ENCODE measurements around the gene PPM1D.
"Not testable (repeated sequence)": the region's sequence is repeated elsewhere in the genome, so short reads cannot be mapped to it uniquely, and the experiment has no call there.

Gene PPM1D

GRCh38 chr17:60599620-60600489 lies at the start of gene PPM1D:
Gene PPM1D, plus strand, starts transcription at chr17:60600193. Its CDS starts 222 bp downstream, at chr17:60600415.
- no peak for TF ChIP-seq CTCF (IDR thresholded peaks at IDR 0.05; ENCODE audit: control insufficient read depth, insufficient read depth, low read depth, low read length, missing control alignments)
- peak; percentile 92 for DNase-seq (ENCODE audit: low read depth)
- H3K4me3 ChIP-seq (ENCODE audit: control insufficient read depth, low read depth, low read length), result peak within 1 kb of the TSS; percentile 90

GRCh38 chr17:60552255-60552654 lies 47.7 kb upstream of the PPM1D start:
- not testable (repeated sequence) for H3K4me3 ChIP-seq (ENCODE audit: control insufficient read depth, low read depth, low read length); DNase-seq (ENCODE audit: low read depth)

- no peak overlapping the region for H3K4me3 ChIP-seq (ENCODE audit: control insufficient read depth, low read depth, low read length)
- DNase-seq (ENCODE audit: low read depth), result peak; percentile 87
- TF ChIP-seq CTCF (IDR thresholded peaks at IDR 0.05; ENCODE audit: control insufficient read depth, insufficient read depth, low read depth, low read length, missing control alignments), result no peak
These were observed 45.6 kb upstream of the PPM1D start for GRCh38 chr17:60554377-60554788.

GRCh38 chr17:60555786-60556185 lies 44.2 kb upstream of the PPM1D start:
- no peak for DNase-seq (ENCODE audit: low read depth)
- no peak for TF ChIP-seq CTCF (IDR thresholded peaks at IDR 0.05; ENCODE audit: control insufficient read depth, insufficient read depth, low read depth, low read length, missing control alignments)
- no peak overlapping the region for H3K4me3 ChIP-seq (ENCODE audit: control insufficient read depth, low read depth, low read length)

- H3K4me3 ChIP-seq (ENCODE audit: control insufficient read depth, low read depth, low read length), result no peak overlapping the region
- TF ChIP-seq CTCF (IDR thresholded peaks at IDR 0.05; ENCODE audit: control insufficient read depth, insufficient read depth, low read depth, low read length, missing control alignments), result no peak
- DNase-seq (ENCODE audit: low read depth), result no peak
These were observed 42.2 kb upstream of the PPM1D start for GRCh38 chr17:60557805-60558204.

GRCh38 chr17:60559659-60559994 lies 40.4 kb upstream of the PPM1D start:
- TF ChIP-seq CTCF (IDR thresholded peaks at IDR 0.05; ENCODE audit: control insufficient read depth, insufficient read depth, low read depth, low read length, missing control alignments), result no peak
- DNase-seq (ENCODE audit: low read depth), result no peak
- no peak overlapping the region for H3K4me3 ChIP-seq (ENCODE audit: control insufficient read depth, low read depth, low read length)

GRCh38 chr17:60559995-60560859 lies 39.8 kb upstream of the PPM1D start:
- H3K4me3 ChIP-seq (ENCODE audit: control insufficient read depth, low read depth, low read length), result no peak overlapping the region
- no peak for TF ChIP-seq CTCF (IDR thresholded peaks at IDR 0.05; ENCODE audit: control insufficient read depth, insufficient read depth, low read depth, low read length, missing control alignments)
- no peak for DNase-seq (ENCODE audit: low read depth)
